Testis (tissue), 2 donors: ENCODE results near the gene ADARB1.

Experiments
- CTCF ChIP-seq, 3 experiments: fragments of 450-650 bp in 2 of 3; fragments of 200-600 bp in 1 of 3; sonication (generic) in 1 of 3; IDR thresholded peaks; one replicate each; pipeline ENCODE4 v1.5.1; 2016 to 2019; ENCODE audit warnings: antibody characterized with exemption in 3 of 3, mild to moderate bottlenecking in 2 of 3, moderate library complexity in 1 of 3
- POLR2A ChIP-seq: fragments of 450-650 bp; IDR thresholded peaks from one replicate; pipeline ENCODE4 v1.6.1; 2017; ENCODE audit warnings: antibody characterized with exemption, mild to moderate bottlenecking, moderate library complexity

DNA sequence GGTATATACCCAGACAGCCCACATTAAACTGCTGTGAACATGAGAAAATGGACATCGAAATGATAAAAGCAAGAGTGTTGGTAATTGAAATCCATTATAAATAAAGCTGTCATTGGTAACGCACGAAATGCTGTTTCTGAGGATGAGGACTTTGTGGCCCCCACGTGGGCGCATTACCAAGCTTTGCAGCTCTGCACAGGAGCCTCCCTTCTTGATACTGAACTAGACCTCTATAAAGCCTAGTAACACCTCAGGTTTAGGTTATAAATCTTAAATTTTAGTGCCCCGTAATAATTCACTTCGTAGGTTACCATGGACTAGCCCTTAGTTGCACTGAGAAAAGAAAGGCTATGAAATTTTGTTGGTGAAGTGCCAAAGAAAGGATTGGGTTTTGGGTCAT is 45.4 kb downstream of the ADARB1 start:
- TF ChIP-seq POLR2A (no peak), CTCF (IDR thresholded peaks at IDR 0.05) (no peak)
